Neural crest cell (in vitro differentiated cells): ENCODE results near the gene PCDH9. TPM values are rescaled to one million over a fixed set of nuclear protein-coding genes. Genes with fewer than 3 reads are reported as not detected.

Experiments used
- DNase-seq: peaks from one replicate; pipeline ENCODE4 v3.0.0; 2021; ENCODE audit warnings: low read depth, mixed read lengths, low spot score
- H3K27ac Mint-ChIP-seq: one replicate; pipeline ENCODE4 v1.8.0; 2021; ENCODE audit warnings: mild to moderate bottlenecking, mixed read lengths; ENCODE audit not compliant: unreplicated experiment
- H3K27me3 Mint-ChIP-seq: 2 replicates; pipeline ENCODE4 v1.8.0; 2021; ENCODE audit warnings: low read depth, mild to moderate bottlenecking, mixed read lengths
- H3K36me3 Mint-ChIP-seq: 2 replicates; pipeline ENCODE4 v1.8.0; 2021; ENCODE audit warnings: low read depth, mild to moderate bottlenecking, mixed read lengths
- H3K4me1 Mint-ChIP-seq: 2 replicates; pipeline ENCODE4 v1.8.0; 2021; ENCODE audit warnings: mixed read lengths
- H3K4me3 Mint-ChIP-seq: one replicate; pipeline ENCODE4 v1.8.0; 2021; ENCODE audit warnings: mild to moderate bottlenecking, mixed read lengths
- H3K9me3 Mint-ChIP-seq: 2 replicates; pipeline ENCODE4 v1.8.0; 2021; ENCODE audit warnings: mixed read lengths
- CTCF ChIP-seq: fragments of 200-600 bp; sonication (generic); conservative IDR thresholded peaks from 2 replicates; pipeline ENCODE4 v1.5.0; 2021; ENCODE audit warnings: antibody characterized with exemption, mild to moderate bottlenecking
- total RNA-seq: library from RNA; stranded (reverse); gene quantifications from 2 replicates; pipeline ENCODE4 v1.2.1, GENCODE V29; 2021

PCDH9 gene
- total RNA-seq, 1 donor from 2014 or later: 6.3 TPM

GRCh38 chr13:66359910-66360552, 870.1 kb downstream of the PCDH9 start:
- Mint-ChIP-seq H3K4me1 (peaks cover 4% of the 10 kb centered on the region), H3K27me3 (no peaks in the 10 kb centered on the region), H3K4me3 (no peak overlapping the region), H3K9me3 (no peaks in the 10 kb centered on the region), H3K36me3 (no peaks in the 10 kb centered on the region), H3K27ac (no peak overlapping the region)
- DNase-seq: no peak
- TF ChIP-seq CTCF: no peak

GRCh38 chr13:66359393-66359792, 870.7 kb downstream of the PCDH9 start:
- Mint-ChIP-seq H3K36me3 (no peaks in the 10 kb centered on the region), H3K4me3 (no peak overlapping the region), H3K27ac (no peak overlapping the region), H3K4me1 (peaks cover 4% of the 10 kb centered on the region), H3K27me3 (no peaks in the 10 kb centered on the region), H3K9me3 (no peaks in the 10 kb centered on the region)
- DNase-seq: no peak
- no peak for TF ChIP-seq CTCF

- Mint-ChIP-seq H3K27me3 (no peaks in the 10 kb centered on the region), H3K4me1 (peaks cover 4% of the 10 kb centered on the region), H3K27ac (no peak overlapping the region), H3K36me3 (no peaks in the 10 kb centered on the region), H3K4me3 (no peak overlapping the region), H3K9me3 (no peaks in the 10 kb centered on the region)
- DNase-seq: no peak
- TF ChIP-seq CTCF: no peak
These were observed 871.6 kb downstream of the PCDH9 start for GRCh38 chr13:66358564-66358963.

GRCh38 chr13:66357463-66357862, 872.7 kb downstream of the PCDH9 start:
- Mint-ChIP-seq H3K36me3 (no peaks in the 10 kb centered on the region), H3K9me3 (no peaks in the 10 kb centered on the region), H3K4me1 (peaks cover 4% of the 10 kb centered on the region), H3K4me3 (no peak overlapping the region), H3K27ac (no peak overlapping the region), H3K27me3 (no peaks in the 10 kb centered on the region)
- no peak for TF ChIP-seq CTCF
- no peak for DNase-seq

GRCh38 chr13:66354879-66355751, 875.0 kb downstream of the PCDH9 start:
- no peak for TF ChIP-seq CTCF

More at GRCh38 chr13:66354879-66355751, 875.0 kb downstream of the PCDH9 start:
- Mint-ChIP-seq H3K9me3 (no peaks in the 10 kb centered on the region), H3K27ac (no peak overlapping the region), H3K27me3 (no peaks in the 10 kb centered on the region), H3K4me1 (peaks cover 5% of the 10 kb centered on the region), H3K36me3 (no peaks in the 10 kb centered on the region), H3K4me3 (no peak overlapping the region)
- no peak for DNase-seq
